AG04450 (cell line): Measurements from ENCODE around the gene PPP1R16B. TPM values are rescaled to one million over a fixed set of nuclear protein-coding genes. Genes with fewer than 3 reads are reported as not detected.

Experiments
- CTCF ChIA-PET: fragments of 300-600, 350-600 bp; formaldehyde crosslinking; extraction: SDS; loops from one replicate; lab custom pipeline; 2022; ENCODE audit warnings: antibody characterized with exemption, inconsistent platforms; lab: Charles Lee
- POLR2A ChIA-PET: fragments of 350-600 bp; formaldehyde crosslinking; extraction: SDS; loops from one replicate; lab custom pipeline; 2021; ENCODE audit warnings: antibody characterized with exemption, inconsistent platforms; lab: Yijun Ruan, JAX
- DNase-seq: peaks from one replicate; pipeline ENCODE4 v3.0.0-alpha.2; 2011; ENCODE audit warnings: low read depth, low spot score
- H3K27ac ChIP-seq: one replicate; pipeline ENCODE4 v1.5.1; 2012; ENCODE audit warnings: low read depth, low read length, control low read depth
- H3K27me3 ChIP-seq: one replicate; pipeline ENCODE4 v1.6.0; 2012; ENCODE audit warnings: low read length; ENCODE audit not compliant: control insufficient read depth, insufficient read depth
- H3K4me3 ChIP-seq: 2 replicates; pipeline ENCODE4 v1.5.1; 2011; ENCODE audit warnings: mild to moderate bottlenecking, low read depth, low read length, control low read depth
- H3K9me3 ChIP-seq: 2 replicates; pipeline ENCODE4 v1.5.1; 2012; ENCODE audit warnings: low read length; ENCODE audit not compliant: control insufficient read depth, insufficient read depth
- polyA plus RNA-seq: library from polyadenylated mRNA; depleted of rRNA; stranded (reverse); fragments of >200 nt; gene quantifications from 2 replicates; pipeline ENCODE4 v1.2.3, GENCODE V29; 2011
- TF ChIP-seq, protein P1 (sequence below): IDR thresholded peaks from 2 replicates; pipeline ENCODE4 v1.5.1; 2011; ENCODE audit warnings: low read depth, low read length, control low read depth, inconsistent platforms

PPP1R16B gene
- polyA plus RNA-seq, 1 experiment = not detected

DNA sequence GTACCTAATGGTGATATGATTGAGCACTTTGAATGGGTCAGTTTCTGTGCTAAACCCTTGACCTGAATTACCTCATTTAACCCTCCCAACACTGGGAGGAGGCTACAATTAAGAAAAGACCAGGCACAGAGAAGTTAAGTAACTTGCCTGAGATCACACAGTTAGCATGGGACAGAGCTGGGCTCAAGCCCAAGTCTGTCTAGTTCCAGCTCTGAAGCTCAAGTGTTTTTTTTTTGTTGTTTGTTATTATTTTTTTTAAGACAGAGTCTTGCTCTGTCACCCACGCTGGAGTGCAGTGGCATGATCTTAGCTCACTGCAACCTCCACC is 124.7 kb downstream of the PPP1R16B start:
- no peaks in the 10 kb centered on the region for H3K27me3 ChIP-seq
- DNase-seq = no peak
- no peak overlapping the region for H3K4me3 ChIP-seq
- ChIA-PET POLR2A (interaction anchor here (0.6 to 0.8 kb wide), 2 partner anchors 32 to 58 kb away, joined by 3 to 4 read pairs; no protein-coding TSS in a partner anchor), CTCF (interaction anchor here (1.0 to 12.2 kb wide), 4 partner anchors 32 to 155 kb away, joined by 4 to 196 read pairs (median 6); partner anchors contain the start of gene DHX35)
- TF ChIP-seq, protein P1, sequence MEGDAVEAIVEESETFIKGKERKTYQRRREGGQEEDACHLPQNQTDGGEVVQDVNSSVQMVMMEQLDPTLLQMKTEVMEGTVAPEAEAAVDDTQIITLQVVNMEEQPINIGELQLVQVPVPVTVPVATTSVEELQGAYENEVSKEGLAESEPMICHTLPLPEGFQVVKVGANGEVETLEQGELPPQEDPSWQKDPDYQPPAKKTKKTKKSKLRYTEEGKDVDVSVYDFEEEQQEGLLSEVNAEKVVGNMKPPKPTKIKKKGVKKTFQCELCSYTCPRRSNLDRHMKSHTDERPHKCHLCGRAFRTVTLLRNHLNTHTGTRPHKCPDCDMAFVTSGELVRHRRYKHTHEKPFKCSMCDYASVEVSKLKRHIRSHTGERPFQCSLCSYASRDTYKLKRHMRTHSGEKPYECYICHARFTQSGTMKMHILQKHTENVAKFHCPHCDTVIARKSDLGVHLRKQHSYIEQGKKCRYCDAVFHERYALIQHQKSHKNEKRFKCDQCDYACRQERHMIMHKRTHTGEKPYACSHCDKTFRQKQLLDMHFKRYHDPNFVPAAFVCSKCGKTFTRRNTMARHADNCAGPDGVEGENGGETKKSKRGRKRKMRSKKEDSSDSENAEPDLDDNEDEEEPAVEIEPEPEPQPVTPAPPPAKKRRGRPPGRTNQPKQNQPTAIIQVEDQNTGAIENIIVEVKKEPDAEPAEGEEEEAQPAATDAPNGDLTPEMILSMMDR = no peak
- H3K9me3 ChIP-seq = no peaks in the 10 kb centered on the region; the same call in 1 of the 2 replicates
- no peak overlapping the region for H3K27ac ChIP-seq

GRCh38 chr20:38931984-38932383 is 126.5 kb downstream of the PPP1R16B start:
- H3K27ac ChIP-seq = no peak overlapping the region
- TF ChIP-seq, protein P1 = no peak
- no peak overlapping the region for H3K4me3 ChIP-seq
- no peaks in the 10 kb centered on the region for H3K9me3 ChIP-seq
- DNase-seq = no peak
- ChIA-PET POLR2A (interaction anchor here (1.0 kb wide), 1 partner anchor 30 kb away, joined by 3 read pairs; the partner anchor contains the start of gene DHX35), CTCF (interaction anchor here (0.8 to 1.8 kb wide), 4 partner anchors 10 to 118 kb away, joined by 3 to 7 read pairs (median 4); no protein-coding TSS in a partner anchor)
- H3K27me3 ChIP-seq = no peaks in the 10 kb centered on the region

GRCh38 chr20:38932457-38933120 is 127.1 kb downstream of the PPP1R16B start:
- peak overlapping the region; percentile 43 for H3K27ac ChIP-seq
- ChIA-PET CTCF (interaction anchor here (0.8 to 1.8 kb wide), 4 partner anchors 10 to 118 kb away, joined by 3 to 7 read pairs (median 4); no protein-coding TSS in a partner anchor), POLR2A (interaction anchor here (1.0 kb wide), 1 partner anchor 30 kb away, joined by 3 read pairs; the partner anchor contains the start of gene DHX35)
- TF ChIP-seq, protein P1 = no peak
- H3K4me3 ChIP-seq = no peak overlapping the region
- peak; percentile 7 for DNase-seq
- H3K9me3 ChIP-seq = no peaks in the 10 kb centered on the region
- no peaks in the 10 kb centered on the region for H3K27me3 ChIP-seq

- Histone ChIP-seq H3K27ac (no peak overlapping the region), H3K27me3 (no peaks in the 10 kb centered on the region), H3K4me3 (no peak overlapping the region), H3K9me3 (no peaks in the 10 kb centered on the region)
- ChIA-PET CTCF (interaction anchor here (0.9 to 1.6 kb wide), 4 partner anchors 8 to 114 kb away, joined by 4 to 5 read pairs (median 4); partner anchors contain the start of gene FAM83D), POLR2A (no interaction called here)
- no peak for DNase-seq
- TF ChIP-seq, protein P1 = no peak
Measured at GRCh38 chr20:38934530-38934929, 129.0 kb downstream of the PPP1R16B start.

DNA sequence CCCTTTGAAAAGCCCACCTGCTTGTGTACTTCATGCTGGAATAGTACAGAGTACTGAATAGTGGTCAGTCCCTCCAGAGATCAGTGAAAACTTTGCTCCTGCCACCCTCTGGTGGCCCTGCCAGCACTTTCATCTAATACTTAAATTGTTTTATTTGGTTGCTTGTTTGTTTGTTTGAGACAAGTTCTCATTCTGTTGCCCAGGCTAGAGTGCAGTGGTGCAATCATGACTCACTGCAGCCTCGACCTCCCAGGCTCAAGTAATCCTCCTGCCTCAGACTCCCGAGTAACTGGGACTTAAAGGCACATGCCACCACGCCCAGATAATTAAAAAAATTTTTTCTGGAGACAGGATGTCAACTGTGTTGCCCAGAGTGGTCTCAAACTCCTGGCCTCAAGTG is 129.8 kb downstream of the PPP1R16B start:
- CTCF ChIA-PET = no interaction called here

More for the DNA sequence above, 129.8 kb downstream of the PPP1R16B start:
- no peak overlapping the region for H3K4me3 ChIP-seq
- no peak overlapping the region for H3K27ac ChIP-seq
- H3K9me3 ChIP-seq = no peaks in the 10 kb centered on the region
- no peaks in the 10 kb centered on the region for H3K27me3 ChIP-seq
- POLR2A ChIA-PET = no interaction called here
- TF ChIP-seq, protein P1 = peak; percentile 14; the same call in 1 of the 2 replicates
- DNase-seq = no peak
